Activated naive CD8-positive, alpha-beta T cell treated with anti-CD3 and anti-CD28 coated beads, Interleukin-2, amount 50 U/mL, for 16 hours (primary cell): Measurements from ENCODE around the gene BLCAP.
"Not testable (repeated sequence)": the region's sequence is repeated elsewhere in the genome, so short reads cannot be mapped to it uniquely, and the experiment has no call there.

Experiments
- DNase-seq: peaks from one replicate; pipeline ENCODE4 v3.0.0-alpha.2; 2020; ENCODE audit warnings: low read depth, low spot score

The BLCAP gene

DNA sequence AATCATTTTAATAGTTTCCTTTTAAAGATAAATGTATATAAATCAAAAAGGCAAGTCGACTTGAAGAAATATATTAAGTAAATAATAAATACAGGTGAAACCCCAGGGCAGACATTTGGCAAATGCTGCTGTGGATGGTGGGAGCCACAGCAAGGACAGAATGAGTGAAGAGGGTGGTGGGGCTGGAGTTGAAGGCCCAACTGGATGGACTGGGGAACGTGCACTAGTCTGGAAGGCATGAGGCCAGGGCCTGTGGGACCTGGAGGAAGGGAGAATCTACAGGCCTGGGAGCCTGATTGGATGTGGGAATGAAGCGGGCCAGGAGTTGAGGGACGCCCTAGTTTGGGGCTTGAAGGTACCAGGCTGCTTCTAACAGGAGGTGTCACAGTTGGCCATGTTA is 30.6 kb upstream of the BLCAP start:
- no peak for DNase-seq

DNA sequence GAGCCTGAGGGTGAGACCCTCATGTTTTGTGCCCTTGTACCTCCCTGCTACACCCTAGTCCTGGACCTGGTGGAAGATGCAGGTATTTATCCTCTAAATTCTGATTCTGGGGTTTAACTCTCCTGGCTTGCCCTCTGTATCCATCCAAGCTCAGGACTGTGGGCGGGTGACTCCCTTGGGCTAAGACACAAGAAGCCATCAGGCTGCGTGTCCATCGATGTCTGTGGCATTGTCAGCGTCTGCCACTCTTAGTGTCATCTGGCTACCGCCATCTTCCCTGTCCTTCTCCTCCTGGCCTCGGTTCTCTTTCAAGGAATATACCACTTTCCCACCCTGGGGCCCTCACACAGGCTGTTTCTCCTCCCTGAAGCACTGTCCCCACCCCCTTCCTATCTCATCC is 28.9 kb upstream of the BLCAP start:
- no peak for DNase-seq

DNA sequence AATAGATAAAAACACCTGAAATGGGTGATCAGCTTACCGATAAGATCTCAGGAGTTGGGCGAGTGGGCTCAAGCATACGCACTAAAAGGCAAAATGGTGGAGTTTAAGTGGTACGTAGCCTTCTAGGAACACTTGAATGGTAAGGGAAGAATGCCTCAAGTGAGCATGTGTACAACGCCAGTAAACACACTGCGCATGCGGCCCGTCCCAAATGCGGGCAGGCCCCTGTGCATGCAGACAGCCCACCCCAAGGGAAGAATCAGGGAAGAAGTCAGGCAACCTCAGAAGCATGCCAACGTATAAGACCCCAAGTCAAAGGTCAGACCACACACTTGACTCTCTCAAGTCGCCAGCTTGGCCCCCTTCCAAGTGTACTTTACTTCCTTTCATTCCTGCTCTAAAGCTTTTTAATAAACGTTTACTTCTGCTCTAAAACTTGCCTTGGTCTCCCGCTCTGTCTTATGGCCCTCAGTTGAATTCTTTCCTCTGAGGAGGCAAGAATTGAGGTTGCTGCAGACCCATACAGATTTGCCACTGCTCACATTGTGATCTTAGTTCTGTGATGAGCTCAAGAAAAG is 27.1 kb upstream of the BLCAP start:
- DNase-seq, result not testable (repeated sequence)

DNA sequence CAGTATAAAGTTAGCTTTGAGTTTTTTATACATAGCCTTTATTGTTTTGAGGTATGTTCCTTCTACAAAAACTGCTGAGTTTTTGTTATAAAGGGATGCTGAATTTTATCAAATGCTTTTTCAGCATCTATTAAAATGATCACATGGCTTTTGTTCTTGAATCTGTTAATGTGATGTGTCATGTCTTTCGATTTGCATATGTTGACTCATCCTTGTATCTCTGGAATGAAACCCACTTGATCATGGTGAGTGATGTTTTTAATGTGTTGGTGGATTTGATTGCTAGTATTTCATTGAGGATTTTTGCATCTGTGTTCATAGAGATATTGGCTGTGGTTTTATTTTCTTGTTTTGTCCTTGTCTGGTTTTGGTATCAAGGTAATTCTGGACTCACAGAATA is 24.7 kb upstream of the BLCAP start:
- DNase-seq, result no peak

DNA sequence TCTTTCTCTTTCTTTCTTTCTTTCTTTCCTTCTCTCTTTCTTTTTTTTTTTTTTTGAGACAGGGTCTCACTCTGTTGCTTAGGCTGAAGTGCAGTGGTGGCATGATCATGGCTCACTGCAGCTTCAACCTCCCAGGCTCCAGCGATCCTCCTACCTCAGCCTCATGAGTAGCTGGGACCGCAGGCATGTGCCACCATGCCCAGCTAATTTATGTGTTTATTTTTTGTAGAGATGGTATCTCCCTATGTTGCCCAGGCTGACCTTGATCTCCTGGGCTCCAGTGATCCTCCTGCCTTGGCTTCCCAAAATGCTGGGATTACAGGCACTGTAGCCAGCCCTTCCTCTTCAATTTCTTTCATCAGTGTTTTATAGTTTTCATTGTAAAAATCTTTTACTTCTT is 24.0 kb upstream of the BLCAP start:
- DNase-seq, result not testable (repeated sequence)

DNA sequence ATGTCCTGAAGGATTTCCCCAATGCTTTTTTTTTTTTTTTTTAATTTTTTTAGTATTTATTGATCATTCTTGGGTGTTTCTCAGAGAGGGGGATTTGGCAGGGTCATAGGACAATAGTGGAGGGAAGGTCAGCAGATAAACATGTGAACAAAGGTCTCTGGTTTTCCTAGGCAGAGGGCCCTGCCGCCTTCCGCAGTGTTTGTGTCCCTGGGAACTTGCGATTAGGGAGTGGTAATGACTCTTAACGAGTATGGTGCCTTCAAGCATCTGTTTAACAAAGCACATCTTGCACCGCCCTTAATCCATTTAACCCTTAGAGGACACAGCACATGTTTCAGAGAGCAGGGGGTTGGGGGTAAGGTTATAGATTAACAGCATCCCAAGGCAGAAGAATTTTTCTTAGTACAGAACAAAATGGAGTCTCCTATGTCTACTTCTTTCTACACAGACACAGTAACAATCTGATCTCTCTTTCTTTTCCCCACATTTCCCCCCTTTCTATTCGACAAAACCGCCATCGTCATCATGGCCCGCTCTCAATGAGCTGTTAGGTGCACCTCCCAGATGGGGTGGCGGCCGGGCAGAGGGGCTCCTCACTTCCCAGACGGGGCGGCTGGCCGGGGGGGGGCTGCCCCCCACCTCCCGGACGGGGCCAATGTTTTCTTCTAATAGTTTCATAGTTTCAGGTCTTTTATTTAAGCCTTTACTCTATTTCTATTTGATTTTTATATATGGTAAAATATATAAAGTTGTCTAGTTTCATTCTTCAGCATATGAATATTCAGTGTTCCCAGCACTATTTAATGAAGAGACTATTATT is 22.6 kb upstream of the BLCAP start:
- DNase-seq, result not testable (repeated sequence)

DNA sequence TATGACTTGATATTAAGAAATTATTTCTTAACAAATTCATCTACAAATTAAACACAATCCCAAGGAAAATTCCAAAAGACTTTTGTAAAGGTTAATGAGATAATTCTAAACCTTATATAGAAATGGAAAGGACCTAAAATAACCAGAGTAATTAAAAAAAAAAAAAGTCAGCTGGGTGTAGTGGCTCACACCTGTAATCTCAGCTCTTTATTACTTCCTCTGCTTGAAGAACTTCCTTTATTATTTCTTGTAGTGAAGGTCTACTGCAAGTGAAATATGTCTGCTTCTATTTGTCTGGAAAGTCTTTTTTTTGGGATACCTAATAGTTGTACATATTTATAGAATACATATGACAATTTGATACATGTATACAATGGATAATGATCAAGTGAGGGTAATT is 20.2 kb upstream of the BLCAP start:
- no peak for DNase-seq

DNA sequence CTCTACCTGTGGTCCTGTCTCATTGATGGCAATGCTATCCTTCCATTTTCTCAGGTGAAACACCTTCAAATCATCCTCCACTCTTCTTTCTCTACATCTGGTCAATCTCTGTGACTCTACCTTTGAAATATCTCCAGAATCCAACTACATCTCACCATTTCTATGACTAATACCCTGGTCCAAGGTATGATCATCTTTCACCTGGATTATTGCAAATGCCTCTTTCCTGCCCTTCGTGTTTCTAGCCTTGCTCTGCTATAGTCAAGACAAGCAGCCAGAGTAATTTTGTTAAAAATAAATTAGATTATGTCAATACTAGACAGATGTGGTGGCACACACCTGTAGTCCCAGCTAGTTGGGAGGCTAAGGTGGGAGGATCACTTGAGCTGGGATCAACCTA is 17.8 kb upstream of the BLCAP start:
- no peak for DNase-seq

DNA sequence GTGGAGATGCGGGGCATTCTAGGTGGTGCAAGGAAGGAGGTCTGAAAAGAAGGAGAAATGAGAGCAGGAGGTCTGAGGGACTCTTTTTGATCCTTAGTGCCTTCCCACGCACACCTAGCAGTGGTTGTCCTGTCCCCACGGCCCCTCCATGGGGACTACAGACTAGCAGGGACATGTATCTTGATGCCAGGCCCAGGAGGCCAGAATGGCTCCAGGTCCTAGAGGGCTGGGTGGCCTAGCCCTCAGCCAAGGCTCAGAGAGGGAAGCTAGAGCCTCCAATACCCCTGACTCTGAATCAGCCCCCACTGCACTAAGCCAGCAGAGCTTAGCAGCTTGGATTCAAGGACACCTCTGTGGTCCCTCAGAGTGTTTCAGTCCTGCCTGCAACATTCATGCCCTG is 16.7 kb upstream of the BLCAP start:
- no peak for DNase-seq

DNA sequence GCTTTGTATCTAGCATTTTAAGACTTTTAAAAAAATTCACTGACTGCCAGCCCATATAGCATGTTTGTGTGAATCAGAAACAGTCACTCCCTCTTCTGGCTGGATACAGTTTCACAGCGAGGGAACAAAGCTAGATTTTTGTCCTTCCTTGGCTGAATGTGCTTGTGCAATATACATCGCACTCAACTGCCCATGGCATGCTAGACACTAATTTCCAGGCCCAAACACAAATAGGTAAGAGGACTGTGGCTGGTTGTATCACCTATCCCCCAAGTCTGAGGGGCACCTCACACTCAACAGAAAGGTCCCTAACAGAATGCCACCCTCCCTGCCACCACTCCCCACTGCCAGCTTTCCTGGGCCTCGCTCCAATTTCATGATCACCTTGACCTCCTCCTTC is 16.2 kb upstream of the BLCAP start:
- no peak for DNase-seq

DNA sequence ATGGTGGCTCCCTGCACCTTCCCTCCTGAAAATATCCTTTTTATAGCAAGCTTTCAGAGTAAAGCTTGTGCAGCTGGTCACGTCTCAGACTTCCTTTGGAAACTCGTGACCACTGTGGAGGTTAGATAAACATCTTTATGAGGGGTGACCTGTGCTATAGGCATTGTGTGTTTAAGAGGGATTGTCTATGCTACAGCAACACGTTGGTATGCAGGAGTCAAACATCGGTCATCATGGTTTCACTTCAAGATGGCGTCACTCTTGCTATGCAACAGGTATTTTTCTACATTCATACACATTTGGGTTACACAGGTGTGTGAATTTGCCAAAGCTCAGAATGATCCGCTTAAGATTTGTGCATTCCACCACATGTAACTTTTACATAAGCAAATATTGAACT is 14.6 kb upstream of the BLCAP start:
- no peak for DNase-seq

DNA sequence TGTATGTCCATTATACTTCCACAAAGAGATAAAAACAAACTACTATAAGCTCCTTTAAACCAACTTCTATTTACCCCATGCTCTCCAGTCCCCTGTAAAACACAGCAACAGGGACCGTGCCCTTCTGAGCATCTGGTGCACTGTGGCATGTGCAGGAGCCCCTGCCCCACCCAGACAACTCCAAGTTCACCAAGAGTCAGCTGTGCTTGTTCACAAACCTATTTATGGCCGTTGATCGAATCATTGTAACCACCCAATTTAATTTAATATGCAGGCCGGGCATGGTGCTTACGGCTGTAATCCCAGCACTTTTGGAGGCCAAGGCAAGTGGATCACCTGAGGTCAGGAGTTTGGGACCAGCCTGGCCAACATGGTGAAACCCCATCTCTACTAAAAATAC is 13.7 kb upstream of the BLCAP start:
- no peak for DNase-seq

DNA sequence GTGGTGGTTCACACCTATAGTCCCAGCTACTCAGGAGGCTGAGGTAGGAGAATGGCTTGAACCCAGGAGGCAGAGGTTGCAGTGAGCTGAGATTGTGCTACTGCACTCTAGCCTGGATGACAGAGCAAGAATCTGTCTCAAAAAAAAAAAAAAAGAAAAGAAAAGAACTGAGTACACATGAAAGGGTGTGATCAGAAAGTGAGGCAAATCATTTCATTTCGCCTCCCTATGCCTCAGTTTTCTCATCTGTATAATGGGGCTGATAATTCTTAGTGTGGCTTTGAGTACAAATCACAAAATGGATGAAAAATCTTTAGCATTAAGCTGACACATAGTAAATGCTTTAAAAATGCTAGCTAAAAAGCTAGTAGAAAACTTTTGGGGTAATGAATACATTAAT is 13.2 kb upstream of the BLCAP start:
- DNase-seq, result not testable (repeated sequence)

DNA sequence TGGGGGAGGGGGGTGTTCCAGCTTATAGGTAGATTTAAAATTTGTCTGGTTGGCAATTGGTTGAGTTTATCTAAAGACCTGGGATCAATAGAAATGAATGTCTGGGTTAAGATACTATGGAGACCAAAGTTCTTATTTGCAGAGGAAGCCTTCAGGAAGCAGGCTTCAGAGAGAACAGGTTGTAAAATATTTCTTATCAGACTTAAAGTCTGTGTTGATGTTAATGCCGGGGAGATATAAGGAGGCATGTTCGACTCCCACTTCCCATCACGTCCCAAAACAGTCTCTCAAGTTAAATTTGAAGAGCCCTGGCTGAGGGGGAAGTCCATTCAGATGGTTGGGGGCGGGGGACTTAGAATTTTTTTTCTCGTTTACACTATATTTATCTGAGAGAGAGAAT is 12.3 kb upstream of the BLCAP start:
- DNase-seq, result no peak

DNA sequence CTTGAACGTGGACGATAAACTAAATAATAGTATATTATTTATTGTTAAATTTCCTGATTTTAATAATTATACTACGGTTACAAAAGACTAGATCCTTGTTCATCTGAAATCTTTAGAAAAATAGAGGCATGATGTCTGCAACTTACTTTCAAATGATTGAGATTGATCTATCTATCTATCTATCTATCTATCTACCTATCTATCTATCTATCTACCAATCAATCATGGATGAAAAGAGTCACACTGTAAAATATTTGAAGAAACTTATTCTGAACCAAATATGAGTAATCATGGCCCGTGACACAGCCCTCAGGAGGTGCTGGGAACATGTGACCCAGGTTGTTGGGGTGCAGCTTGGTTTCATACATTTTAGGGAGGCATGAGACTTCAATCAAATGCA is 11.7 kb upstream of the BLCAP start:
- no peak for DNase-seq

DNA sequence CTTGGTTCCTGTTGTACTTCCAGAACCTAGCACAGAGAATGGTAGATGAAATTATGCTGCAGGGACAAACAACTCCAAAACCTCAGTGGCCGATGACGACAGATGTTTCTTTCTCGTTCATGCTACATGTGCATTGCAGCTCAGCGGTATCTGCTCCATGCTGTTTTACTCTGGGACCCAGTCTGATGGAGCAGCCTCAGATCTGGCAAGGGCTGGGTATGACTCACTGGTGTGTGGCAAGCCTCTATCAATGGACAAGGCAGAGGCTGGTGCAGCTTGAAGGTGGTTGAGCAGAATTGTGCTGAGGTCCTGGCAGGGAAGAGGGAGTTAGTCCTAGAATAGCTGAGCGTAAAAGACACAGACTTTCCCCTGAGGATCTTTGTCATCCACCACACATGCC is 10.3 kb upstream of the BLCAP start:
- no peak for DNase-seq

DNA sequence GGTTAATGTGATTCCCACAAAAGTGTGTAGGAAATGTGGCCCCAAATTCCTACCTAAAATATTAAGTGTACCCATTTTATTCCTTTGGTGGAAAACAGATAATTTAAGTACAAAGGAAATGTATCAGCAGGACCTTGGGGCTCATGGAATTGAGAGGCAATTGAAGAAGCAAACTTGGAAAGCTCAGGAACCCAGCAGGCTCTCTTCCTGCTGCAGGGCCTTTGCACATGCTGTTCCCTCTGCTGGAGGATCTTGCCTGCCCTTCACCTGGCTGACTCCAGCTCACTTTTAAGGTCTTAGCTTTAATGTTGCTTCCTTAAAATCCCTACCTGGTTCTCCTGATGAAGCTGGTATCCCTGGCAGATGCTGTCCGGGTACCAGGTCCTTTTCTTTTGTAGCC is 9.8 kb upstream of the BLCAP start:
- DNase-seq, result no peak

DNA sequence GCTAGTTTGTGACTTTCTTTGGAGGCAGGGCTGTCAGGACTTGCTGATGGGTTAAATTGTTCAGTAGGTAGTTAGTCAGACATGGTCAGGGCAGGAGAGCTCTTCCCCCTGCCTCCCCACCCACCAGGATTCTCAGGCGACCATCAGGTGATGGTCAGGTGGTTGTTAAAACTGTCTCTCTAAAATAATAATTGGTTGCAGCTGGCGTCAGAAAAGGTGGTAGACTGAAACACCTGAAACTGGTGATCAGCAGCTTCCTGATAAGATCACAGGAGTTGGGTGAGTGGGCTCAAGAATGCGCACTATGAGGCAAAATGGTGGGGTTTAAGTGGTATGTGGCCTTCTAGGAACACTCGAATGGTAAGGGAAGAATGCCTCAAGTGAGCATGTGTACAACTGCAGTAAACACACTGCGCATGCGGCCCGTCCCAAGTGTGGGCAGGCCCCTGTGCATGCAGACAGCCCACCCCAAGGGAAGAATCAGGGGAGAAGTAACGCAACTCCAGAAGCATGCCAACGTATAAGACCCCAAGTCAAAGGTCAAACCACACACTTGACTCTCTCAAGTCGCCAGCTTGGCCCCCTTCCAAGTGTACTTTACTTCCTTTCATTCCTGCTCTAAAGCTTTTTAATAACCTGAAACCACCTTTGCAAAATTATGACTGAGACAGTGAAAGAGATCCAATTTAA is 7.9 kb upstream of the BLCAP start:
- DNase-seq, result no peak

DNA sequence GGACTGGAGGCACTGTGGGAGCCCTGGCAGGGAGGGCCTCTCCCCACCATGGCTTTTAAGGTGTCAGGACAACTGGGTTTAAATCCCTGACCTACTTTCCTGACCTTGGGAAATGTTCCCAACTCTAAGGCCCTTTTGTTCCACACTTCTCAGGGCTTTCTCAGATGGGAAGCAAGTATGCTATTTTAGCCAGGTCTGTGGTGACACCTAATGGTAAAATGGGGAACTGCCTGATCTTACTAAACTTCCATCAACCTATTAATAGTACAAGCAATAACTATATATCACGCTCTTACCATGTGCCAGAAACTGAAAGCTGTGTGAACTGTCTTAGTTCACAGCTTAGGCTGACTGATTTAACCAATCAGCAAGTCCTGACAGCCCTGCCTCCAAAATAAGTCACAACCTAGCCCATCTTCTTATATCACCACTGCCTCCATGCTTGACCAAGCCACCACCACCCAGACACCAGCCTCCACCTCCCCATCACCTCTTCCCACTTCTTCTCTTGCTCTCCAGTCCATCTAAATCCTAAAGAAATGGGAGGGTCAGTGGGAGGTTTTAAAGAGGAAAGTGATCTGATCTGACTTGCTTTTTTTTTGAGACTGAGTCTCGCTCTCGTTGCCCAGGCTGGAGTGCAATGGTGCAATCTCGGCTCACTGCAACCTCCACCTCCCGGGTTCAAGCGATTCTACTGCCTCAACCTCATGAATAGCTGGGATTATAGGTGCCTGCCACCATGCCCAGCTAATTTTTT is 6.9 kb upstream of the BLCAP start:
- DNase-seq, result peak; percentile 14

DNA sequence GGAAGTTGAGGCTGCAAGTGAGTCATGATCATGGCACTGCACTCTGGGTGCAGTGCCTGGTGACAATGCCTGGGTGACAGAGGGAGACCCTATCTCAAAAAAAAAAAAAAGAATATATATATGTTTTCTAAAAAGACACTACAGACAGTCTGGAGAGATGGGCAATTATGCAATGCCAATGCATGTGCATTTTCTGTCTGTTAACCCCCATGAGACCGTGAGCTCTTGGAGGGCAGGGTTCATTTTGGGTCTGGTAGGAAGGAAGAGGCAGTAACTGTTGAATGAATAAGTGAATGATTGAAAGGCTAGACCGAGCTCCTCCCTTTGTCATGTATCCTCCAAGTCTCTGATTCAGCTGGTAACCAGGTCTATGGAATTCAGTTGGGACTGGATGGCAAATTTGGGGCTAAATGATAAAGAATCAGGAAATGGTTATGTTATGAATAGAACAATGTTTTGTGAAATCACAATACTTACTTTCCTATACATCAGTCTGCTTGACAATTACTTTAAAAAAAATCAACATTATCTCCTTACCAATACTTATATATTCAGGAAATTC is 5.6 kb upstream of the BLCAP start:
- DNase-seq, result no peak

DNA sequence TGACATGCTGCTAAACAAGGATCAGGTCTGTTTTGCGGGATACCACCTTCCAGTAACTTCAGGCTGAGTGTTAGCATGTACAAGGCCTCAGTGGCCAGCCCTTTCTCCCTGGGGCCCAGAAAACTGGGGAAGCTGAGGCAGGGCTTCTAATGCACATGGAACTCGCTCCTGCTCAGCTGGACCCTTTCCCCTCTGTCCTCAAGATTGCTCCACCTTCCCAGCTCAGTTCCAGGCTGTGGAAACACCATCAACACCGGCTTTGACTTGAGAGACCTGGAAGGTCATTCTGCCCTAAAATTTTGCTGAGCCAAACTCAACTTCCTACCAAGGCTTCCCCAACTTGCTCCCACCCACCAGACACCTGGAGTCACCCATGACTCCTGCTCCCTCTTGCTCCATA is 4.2 kb upstream of the BLCAP start:
- no peak for DNase-seq

DNA sequence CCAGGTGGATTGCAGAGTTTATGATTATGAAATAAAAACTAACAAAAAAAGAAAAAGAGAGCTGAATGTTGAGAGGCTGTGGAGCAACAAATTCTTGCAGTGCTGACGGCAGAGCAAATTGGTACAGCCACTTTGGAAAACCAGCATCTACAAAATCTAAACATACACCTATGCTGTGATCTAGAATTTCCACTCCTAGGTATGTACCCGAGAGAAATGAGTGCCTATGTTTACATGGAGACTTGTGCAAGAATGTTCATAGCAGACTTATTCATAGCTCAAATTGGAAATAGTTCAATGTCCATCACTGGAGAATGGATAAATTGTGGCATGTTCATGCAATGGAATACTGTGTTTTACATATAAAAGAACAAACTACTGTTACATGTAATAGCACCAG is 3.0 kb upstream of the BLCAP start:
- no peak for DNase-seq
